Measurements from ENCODE around the gene LBR.

The LBR gene

DNA sequence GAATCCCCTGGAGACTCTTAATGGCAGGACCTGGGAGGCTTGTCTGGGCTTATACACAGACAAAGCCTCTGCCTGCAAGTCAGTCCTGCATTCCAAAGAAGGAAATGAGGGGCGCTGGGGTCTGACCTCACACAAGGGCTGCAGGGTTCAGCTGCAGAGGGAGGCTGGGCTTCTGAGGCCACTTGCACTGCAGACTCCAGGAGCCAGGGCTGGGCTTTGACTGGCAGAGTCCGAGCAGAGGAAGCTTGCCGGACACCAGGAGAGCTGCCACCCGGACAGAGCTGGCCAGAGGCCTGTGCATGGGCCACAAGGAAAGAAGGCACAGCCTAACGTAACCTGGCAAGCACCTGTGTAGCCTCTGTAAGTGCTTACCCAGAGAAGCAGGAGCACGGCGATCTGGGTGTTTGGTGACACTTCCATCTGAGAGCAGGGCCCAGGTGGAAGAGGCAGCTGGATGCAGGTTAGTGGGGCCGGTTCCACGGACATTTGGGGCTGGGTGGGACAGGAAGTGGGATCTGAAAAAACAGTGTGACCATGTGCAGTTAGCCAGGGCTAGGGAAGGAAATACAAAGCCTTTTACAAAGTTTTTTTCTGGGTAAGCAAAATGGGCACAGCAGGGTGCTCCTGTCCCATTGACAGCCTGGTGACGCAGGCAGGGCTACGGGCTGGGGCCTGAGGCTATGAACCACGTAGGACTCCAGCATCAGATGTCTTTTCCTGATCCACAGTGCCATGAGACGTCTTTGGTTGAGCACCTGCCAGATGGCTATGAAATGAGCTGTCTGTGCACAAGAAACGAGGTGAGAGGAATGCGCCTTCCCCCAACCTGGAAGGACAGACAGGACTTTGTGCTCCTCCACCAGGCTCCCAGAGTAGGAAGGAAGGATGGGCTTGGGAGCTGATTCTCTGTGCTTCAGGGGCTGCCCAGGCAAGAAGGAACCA, 37.3 kb upstream of the LBR start:
- DNase-seq (ENCODE audit: low read depth): no peak

DNA sequence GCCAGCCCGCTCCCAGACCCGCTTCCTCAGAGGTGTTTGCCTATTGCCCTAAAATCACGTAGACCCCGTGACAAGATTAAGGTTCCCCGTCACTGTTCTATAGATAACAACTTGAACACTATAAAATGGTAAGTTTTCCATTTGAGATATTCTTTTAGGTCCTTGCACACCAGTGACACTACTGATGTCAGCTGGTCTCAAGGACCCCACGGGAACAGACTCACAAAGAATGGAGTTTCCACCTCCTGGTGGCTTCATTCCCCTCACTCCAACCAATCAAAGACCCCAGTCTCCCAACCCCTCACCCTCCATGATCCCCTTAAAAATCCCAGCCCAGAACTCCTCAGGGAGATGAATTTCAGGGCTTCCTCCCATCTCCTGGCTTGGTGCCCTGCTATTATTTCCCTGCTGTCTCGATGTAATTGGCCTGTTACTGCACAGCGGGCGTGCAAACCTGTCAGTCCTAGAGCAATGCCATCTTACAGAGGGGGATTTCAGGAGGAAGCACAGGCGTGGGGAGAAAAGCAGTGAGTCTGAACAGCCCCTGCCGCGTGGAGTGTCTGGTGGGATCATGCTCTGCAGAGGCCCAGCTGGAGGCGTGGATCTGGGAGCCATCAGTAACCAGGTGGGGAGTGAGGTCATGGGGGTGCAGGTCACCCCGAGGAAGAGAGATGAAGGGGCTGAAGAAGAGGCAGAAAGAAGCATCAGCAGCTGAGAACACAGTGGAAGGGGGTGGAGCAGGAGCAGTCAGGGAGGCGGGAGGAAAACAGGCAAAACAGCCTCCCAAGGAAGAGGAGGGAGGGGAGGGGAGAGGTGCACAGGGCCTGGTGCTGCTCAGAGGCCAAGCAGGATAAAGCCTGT, 35.1 kb upstream of the LBR start:
- DNase-seq (ENCODE audit: low read depth): no peak

GRCh38 chr1:225462429-225462713, 34.5 kb upstream of the LBR start:
- DNase-seq (ENCODE audit: low read depth): no peak

GRCh38 chr1:225461533-225462428, 33.9 kb upstream of the LBR start:
- no peak for DNase-seq (ENCODE audit: low read depth)

DNA sequence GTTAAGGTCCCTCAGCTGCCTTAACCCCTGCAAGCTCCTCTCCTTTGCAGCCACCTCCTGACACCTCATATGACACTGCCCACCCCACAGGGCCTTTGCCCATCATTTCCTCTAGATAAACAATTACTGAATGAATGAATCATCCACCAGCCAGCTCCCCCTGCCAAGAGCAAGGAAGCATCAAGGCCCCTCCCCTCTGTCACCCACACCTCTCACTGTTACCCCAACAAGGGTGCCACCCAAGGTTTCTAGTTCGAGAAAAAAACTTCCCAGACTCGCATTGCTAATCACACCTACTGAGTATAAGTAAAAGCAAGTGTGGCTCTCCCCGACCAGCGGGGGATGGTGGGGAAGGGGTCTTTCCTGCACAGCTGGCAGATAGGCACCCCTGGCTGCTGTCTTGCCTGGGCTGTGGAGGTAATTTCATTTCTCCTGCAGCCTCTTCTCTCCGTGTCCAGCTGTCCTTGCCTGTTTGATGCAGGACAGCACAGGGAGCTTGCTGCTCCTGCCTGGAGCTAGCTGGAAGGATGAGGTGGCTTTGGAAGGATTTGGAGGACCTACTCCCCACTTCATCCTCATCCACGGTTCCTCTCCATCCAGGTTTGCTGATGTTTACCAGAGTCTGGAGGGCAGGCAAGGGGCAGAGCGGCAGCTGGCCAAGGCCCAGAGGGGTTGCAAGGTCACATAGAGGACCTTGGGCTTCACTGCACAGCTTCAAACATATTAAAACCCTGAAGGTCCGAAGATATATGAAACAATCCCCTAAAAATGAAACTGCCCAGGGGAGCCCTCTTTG, 33.1 kb upstream of the LBR start:
- peak; percentile 57 for DNase-seq (ENCODE audit: low read depth)

DNA sequence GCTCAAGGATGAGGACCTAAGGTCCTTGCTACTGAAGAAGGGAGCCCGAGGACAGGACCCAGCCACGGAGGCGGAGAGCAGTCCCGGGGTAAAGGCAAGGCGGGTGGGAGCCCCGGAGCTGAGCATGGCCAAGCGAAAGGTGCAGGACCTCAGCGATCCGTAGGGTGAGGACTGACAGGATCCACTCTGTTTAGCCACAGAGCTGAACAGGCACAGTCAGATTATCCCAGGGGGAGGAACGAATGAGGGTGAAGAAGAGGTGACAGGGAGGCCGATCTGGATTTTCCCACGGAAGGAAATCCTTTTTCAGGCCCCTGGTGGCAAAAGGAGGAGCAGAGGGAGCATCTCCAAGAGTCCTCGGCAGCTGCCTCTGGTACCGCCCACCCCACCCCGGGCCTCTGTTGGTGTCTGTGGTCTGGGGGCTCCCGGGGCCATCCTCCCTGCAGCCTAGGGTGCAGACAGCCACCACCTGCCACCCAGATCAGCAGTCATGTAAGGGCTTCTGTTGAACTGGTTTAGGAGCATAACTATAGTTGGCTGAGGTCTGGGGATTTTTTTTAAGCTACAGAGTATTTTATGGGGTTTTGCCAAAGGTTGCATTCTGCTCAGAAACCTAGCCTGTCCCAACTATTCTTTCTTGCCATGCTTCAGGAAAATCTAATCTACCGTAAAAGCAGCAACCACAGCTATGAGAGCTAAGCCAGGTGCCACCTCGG, 32.3 kb upstream of the LBR start:
- no peak for DNase-seq (ENCODE audit: low read depth)

GRCh38 chr1:225458222-225458631, 30.4 kb upstream of the LBR start:
- DNase-seq (ENCODE audit: low read depth): peak; percentile 71

- peak; percentile 92 for DNase-seq (ENCODE audit: low read depth)
Observed at GRCh38 chr1:225454733-225455132, 26.9 kb upstream of the LBR start.

DNA sequence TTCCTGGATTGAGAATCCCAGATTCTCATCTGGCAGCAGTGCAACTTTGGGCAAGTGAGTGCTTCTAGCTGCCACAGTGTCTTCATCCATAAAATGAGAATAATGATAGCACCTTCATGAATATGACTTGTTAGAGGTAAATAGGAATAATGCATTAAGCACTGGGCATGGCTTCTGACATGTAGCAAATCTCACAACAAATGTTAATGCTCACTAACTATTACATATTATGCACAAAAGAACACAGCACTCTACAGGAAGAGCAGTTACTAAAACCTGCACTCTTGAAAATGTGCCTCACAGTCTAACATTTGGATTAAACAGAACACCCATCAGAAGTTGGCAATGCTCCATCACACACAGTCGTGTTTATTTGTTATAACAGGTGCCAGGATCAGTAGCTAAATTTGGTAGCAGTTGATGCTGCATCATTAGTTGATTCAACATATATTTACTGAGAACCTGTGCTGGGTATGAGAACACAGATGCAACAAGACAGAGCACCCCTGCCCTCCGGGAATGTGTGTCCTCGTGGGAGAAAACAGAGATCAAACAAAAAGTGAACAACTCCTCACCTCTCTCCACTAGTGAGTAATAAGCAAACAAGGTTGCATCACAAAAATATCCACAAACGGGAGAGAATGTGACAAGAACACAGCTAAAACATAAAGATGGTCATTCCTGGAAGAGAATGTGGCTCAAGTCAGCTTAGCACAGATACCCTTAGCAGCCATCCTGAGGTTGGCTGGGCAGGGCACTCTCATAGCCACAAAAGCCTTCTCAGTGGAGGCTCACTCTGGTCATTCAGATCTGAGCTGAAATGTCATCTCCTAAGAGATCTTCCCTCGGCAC, 26.2 kb upstream of the LBR start:
- DNase-seq (ENCODE audit: low read depth): no peak

GRCh38 chr1:225451840-225452515, 24.1 kb upstream of the LBR start:
- DNase-seq (ENCODE audit: low read depth): no peak

DNA sequence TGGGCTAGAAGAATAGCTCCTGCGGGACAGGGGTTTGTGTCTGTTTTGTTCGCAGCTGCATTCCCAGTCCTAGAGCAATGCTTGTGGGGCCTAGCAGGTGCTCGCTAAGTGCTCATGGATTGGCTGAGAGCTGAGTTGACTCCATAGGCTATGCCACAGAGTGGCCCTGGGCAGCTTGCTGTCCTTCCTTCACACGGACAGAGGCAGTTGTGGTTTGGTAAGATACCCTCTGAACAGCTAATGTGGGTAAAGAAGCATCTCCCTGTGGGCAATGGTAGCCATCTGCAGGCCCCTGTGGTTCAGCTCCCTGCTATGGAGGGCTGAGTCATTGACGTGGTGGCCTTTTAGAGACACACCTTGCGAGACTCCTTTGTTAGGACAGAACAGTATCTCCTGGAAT, 23.5 kb upstream of the LBR start:
- DNase-seq (ENCODE audit: low read depth): no peak

DNA sequence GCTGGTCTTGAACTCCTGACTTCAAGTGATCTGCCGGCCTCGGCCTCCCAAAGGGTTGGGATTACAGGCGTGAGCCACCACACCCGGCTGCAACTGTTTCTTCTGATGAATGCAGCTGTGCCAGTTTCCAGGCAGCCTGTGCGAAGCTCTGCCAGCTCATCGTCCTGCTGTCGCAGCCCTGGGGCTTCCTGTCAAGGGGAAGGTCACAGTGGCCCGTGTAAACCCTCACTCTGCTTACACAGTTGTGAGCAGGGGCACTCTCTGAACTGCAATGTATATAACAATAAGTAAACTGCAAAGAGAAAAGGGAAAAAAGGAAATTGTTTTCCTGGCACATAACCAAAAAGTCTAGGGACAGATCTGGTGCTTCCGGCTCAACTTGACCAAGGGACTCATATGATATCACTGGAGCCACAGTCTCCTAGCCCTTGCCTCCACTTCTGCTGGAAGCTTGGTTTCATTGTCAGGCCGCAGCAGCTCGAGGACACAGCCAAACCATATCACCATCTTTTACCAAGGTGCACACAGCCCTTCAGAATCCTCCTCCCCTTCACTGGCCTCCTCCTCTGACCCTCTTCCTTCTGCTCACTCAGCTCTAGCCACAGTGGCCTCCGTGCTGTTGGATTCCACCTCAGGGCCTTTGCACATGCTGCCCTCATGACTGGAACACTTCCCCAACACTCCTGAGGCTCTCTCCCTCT, 22.8 kb upstream of the LBR start:
- no peak for DNase-seq (ENCODE audit: low read depth)

- no peak for DNase-seq (ENCODE audit: low read depth)
Observed at GRCh38 chr1:225449774-225450173, 21.9 kb upstream of the LBR start.

DNA sequence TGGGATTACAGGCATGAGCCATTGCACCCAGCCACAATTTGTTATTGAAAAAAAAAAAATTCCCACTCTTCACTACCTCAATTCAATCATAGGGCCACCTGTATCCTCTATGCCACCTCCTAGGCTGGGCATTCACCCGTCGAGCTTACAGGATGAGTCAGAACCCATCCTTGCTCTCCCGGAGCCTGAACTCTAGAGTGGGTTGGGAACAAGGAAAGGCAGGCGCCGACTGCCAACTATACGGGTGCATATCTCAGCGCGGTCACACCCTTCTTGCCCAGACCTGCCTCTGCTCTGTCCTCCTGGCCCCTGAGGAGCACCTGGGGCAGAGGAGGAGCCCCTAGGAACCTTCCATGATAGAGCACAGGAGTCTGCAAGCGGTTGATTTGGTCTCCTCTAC, 21.4 kb upstream of the LBR start:
- no peak for DNase-seq (ENCODE audit: low read depth)

DNA sequence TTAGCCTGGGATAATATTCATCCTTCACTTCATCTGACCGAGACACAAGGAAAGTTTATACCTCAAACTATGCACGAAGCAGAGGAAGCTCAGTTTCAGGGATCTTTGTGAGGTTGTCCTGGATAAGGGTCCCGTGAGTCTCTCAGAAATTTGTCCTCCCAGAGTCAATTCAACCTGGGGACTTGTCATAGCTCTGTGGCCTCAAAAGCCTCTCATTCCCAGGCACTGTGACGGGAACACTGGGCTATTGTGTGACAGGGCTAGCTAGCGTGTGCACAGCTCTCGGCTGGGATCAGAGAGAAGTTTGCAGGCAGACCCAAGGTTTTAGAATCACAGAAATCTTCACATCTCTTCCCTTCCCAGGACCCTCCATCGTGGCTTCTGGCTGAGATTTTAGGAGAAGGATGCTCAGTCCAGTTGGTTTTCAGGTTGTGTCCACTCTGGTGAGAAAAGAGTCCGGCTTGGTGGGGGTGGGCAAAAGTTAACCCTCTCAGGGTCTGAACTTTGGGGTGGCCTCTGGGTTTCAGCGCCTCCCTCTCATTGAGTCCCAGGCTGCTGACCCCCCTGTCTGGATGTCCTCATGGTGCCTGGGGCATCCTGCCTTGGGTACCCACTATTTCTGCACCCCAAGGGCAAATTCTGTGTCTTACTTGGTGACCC, 20.4 kb upstream of the LBR start:
- DNase-seq (ENCODE audit: low read depth): no peak

GRCh38 chr1:225447650-225448089, 19.8 kb upstream of the LBR start:
- DNase-seq (ENCODE audit: low read depth): peak; percentile 85

DNA sequence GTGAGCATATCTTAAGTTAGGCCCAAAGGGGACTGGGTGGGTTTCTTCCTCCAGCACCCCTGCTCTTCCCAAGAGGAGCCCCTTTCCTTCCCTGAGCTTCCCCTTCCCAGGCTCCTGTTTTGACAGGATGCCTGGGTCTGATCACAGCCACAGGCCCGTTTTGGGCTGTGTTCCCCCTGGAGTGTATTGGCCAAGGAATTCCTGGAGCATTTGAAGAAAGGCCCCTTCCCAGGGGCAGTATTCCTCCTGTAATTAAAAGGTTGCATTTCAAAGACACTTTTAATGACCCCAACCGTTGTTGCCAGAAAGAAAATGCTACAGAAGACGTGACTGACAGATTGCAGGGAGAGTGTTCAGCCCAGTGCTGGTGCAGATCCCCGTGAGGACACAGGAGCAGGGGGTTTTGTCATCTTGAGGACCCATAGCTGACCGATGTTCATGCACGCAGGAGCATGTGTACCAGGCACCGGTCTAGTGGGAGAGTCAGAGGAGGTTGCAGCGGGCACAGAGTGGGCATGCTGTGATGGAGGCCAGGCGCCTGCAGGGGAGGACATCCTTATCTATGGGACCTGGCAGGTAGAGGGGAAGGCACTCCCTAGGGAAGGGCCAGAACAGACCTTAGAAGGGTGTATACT, 19.3 kb upstream of the LBR start:
- DNase-seq (ENCODE audit: low read depth): no peak

DNA sequence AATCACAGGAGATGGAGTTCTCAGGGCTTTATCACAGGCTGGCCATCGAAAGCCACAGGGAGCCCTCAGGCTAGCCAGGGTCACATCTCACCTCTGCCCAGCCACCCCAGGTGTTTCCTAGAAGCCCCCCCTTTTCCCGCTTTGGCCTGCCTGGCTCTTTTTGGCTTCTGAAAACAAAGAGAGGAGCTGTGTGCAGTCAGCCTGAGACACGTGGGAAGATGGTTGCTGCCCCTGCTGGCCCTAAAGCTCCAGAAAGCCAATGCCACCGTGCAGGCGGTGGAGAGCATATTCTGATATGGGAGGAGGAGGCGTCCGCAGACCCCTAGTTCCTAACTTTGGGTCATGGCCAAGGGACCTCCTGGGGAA, 18.7 kb upstream of the LBR start:
- no peak for DNase-seq (ENCODE audit: low read depth)
